ENCODE measurements around the gene ZNF831.

ZNF831 gene

GRCh38 chr20:59175002-59175401 lies 11.4 kb downstream of the ZNF831 start:
- no peaks in the 10 kb centered on the region for H3F3A ChIP-seq (ENCODE audit: control insufficient read depth, insufficient read depth)
- H3K36me3 ChIP-seq (ENCODE audit: control insufficient read depth, low read length): peaks cover 8% of the 10 kb centered on the region; the same call in 1 of the 2 replicates
- peaks cover 10% of the 10 kb centered on the region for H3K79me2 ChIP-seq (ENCODE audit: control insufficient read depth, low read length)
- no peaks in the 10 kb centered on the region for H4K20me1 ChIP-seq (ENCODE audit: control insufficient read depth, insufficient read depth, low read depth, low read length)
- no peak overlapping the region for H3K27ac ChIP-seq (ENCODE audit: low read depth, low read length)
- H3K4me3 ChIP-seq (ENCODE audit: low read length): no peak overlapping the region
- H3K4me2 ChIP-seq (ENCODE audit: low read length): no peak overlapping the region
- no peaks in the 10 kb centered on the region for H3K27me3 ChIP-seq (ENCODE audit: control insufficient read depth, low read length)
- TF ChIP-seq, protein P1, sequence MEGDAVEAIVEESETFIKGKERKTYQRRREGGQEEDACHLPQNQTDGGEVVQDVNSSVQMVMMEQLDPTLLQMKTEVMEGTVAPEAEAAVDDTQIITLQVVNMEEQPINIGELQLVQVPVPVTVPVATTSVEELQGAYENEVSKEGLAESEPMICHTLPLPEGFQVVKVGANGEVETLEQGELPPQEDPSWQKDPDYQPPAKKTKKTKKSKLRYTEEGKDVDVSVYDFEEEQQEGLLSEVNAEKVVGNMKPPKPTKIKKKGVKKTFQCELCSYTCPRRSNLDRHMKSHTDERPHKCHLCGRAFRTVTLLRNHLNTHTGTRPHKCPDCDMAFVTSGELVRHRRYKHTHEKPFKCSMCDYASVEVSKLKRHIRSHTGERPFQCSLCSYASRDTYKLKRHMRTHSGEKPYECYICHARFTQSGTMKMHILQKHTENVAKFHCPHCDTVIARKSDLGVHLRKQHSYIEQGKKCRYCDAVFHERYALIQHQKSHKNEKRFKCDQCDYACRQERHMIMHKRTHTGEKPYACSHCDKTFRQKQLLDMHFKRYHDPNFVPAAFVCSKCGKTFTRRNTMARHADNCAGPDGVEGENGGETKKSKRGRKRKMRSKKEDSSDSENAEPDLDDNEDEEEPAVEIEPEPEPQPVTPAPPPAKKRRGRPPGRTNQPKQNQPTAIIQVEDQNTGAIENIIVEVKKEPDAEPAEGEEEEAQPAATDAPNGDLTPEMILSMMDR (IDR thresholded peaks at IDR 0.05; ENCODE audit: low read depth, low read length, poor library complexity, severe bottlenecking): no peak
- no peak for TF ChIP-seq EZH2phosphoT487 (IDR thresholded peaks at IDR 0.05; ENCODE audit: borderline replicate concordance, low read length)
- no peaks in the 10 kb centered on the region for H3K4me1 ChIP-seq (ENCODE audit: control insufficient read depth, low read length)
- H3K9me3 ChIP-seq (ENCODE audit: control insufficient read depth, insufficient read depth, low read length): no peaks in the 10 kb centered on the region
- no peaks in the 10 kb centered on the region for H3K9me2 ChIP-seq (replicated peaks; ENCODE audit: control insufficient read depth, low read length)

- H3K4me1 ChIP-seq (ENCODE audit: control insufficient read depth, low read length): no peaks in the 10 kb centered on the region
Measured at GRCh38 chr20:59175861-59176260, 12.2 kb downstream of the ZNF831 start.

DNA sequence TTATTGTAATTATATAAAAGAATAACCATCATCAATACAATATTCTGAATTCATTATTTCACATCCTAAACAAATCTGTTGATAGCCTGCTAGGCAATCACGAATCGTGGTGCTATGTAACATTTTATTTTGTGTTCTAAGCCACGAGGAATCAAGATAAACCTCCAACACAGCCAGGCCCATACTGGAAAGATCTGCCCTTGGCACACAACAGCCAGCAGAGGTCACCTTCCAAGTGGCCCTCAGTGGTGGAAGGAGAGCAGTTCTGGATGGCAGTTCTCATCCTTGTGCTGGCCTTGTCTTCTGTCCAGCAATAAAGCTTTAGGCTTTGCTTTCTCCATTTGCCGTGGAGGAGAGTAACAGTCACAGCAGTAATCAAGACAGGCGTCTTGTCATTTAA lies 13.2 kb downstream of the ZNF831 start:
- no peaks in the 10 kb centered on the region for H3K9me2 ChIP-seq (replicated peaks; ENCODE audit: control insufficient read depth, low read length)
- TF ChIP-seq, protein P1 (IDR thresholded peaks at IDR 0.05; ENCODE audit: low read depth, low read length, poor library complexity, severe bottlenecking): no peak
- TF ChIP-seq EZH2phosphoT487 (IDR thresholded peaks at IDR 0.05; ENCODE audit: borderline replicate concordance, low read length): no peak

More at GRCh38 chr20:59175861-59176260, 12.2 kb downstream of the ZNF831 start:
- no peak overlapping the region for H3K27ac ChIP-seq (ENCODE audit: low read depth, low read length)
- H3K4me2 ChIP-seq (ENCODE audit: low read length): no peak overlapping the region
- H3K4me3 ChIP-seq (ENCODE audit: low read length): no peak overlapping the region
- H3F3A ChIP-seq (ENCODE audit: control insufficient read depth, insufficient read depth): no peaks in the 10 kb centered on the region
- H3K36me3 ChIP-seq (ENCODE audit: control insufficient read depth, low read length): peaks cover 8% of the 10 kb centered on the region; the same call in 1 of the 2 replicates
- peaks cover 2% of the 10 kb centered on the region; the same call in 1 of the 2 replicates for H3K79me2 ChIP-seq (ENCODE audit: control insufficient read depth, low read length)
- H3K27me3 ChIP-seq (ENCODE audit: control insufficient read depth, low read length): no peaks in the 10 kb centered on the region
- TF ChIP-seq, protein P1 (IDR thresholded peaks at IDR 0.05; ENCODE audit: low read depth, low read length, poor library complexity, severe bottlenecking): no peak
- TF ChIP-seq EZH2phosphoT487 (IDR thresholded peaks at IDR 0.05; ENCODE audit: borderline replicate concordance, low read length): no peak
- no peaks in the 10 kb centered on the region for H3K9me3 ChIP-seq (ENCODE audit: control insufficient read depth, insufficient read depth, low read length)
- H3K9me2 ChIP-seq (replicated peaks; ENCODE audit: control insufficient read depth, low read length): no peaks in the 10 kb centered on the region
- no peaks in the 10 kb centered on the region for H4K20me1 ChIP-seq (ENCODE audit: control insufficient read depth, insufficient read depth, low read depth, low read length)

More for the DNA sequence above, 13.2 kb downstream of the ZNF831 start:
- Histone ChIP-seq H3F3A (ENCODE audit: control insufficient read depth, insufficient read depth) (no peaks in the 10 kb centered on the region), H3K4me1 (ENCODE audit: control insufficient read depth, low read length) (peaks cover 2% of the 10 kb centered on the region), H3K9me3 (ENCODE audit: control insufficient read depth, insufficient read depth, low read length) (no peaks in the 10 kb centered on the region), H3K27me3 (ENCODE audit: control insufficient read depth, low read length) (no peaks in the 10 kb centered on the region), H3K27ac (ENCODE audit: low read depth, low read length) (no peak overlapping the region), H3K4me3 (ENCODE audit: low read length) (no peak overlapping the region), H3K36me3 (ENCODE audit: control insufficient read depth, low read length) (peaks cover 8% of the 10 kb centered on the region; the same call in 1 of the 2 replicates), H3K79me2 (ENCODE audit: control insufficient read depth, low read length) (0 out of 2 replicates have a peak, but pooled peaks cover under 1% of the 10 kb centered on the region), H4K20me1 (ENCODE audit: control insufficient read depth, insufficient read depth, low read depth, low read length) (no peaks in the 10 kb centered on the region), H3K4me2 (ENCODE audit: low read length) (no peak overlapping the region)
